Inflammatory macrophage (primary cell): ENCODE results near the gene ATP11A.

Source experiments
- DNase-seq, 2 donors: peaks; one replicate each; pipeline ENCODE4 v3.0.0-alpha.2; 2020 to 2022

The ATP11A gene

DNA sequence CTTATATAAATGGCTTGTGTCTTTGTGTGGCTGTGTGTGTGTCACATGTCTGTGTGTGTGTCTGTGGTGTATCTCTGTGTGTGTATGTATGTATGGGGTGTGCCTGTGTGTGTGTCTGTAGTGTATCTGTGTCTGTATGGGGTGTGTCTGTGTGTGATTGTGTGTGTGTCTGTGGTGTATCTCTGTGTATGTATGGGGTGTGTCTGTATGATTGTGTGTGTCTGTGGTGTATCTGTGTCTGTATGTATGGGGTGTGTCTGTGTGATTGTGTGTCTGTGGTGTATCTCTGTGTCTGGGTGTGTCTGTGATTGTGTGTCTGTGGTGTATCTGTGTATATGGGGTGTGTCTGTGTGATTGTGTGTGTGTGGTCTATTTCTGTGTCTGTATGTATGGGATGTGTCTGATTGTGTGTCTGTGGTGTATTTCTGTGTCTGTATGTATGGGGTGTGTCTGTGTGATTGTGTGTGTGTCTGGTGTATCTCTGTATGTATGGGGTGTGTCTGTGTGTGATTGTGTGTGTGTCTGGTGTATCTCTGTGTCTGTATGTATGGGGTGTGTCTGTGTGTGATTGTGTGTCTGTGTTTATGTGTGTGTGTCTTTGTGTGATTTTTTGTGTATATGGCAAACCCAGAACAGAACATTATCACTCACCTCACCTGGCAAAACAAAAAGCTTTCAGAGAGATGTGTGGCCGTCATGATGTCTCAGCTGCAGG, 223.0 kb downstream of the ATP11A start:
- DNase-seq = no peak

DNA sequence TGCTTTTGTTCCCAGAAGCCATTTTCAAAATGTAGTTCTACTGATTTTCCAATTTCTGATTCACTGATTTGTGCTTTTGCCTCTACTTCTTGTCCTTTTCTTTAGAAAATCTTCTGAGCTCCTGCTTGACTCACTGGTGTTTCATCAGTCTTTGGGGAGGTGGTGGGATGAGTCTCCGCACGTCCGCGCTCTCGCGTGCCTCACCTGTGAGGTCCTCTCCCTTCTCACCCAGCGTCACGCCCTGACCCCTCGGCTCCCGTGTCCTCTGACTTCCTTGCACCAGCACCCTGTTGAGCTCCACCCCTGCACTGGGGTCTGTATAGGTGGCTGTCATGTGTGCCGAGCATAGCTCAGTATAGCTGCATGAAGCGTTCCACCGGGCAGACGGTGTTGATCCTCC, 226.5 kb downstream of the ATP11A start:
- no peak for DNase-seq

GRCh38 chr13:112917056-112917664, 227.3 kb downstream of the ATP11A start:
- DNase-seq = no peak

- no peak for DNase-seq
Observed at GRCh38 chr13:112917737-112918136, 227.9 kb downstream of the ATP11A start.

DNA sequence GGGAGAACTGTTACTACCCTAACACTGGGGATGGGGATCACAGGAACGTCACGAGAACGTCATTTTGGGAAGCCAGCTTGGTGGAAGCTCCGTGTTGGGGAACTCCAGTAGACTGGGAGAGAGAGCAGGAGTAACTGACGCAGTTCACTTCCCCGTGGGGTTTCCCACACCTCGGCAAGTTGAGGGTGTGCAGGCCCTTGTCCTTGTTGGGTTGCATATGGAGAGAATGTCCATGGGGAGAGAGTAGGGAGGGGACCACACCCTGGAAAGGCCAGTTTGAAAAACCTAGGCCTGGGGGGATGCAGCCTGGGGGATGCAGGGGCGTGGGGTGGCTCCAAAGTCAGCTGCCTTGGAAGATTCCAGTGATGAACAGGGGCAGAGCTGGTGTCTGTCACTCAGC, 228.4 kb downstream of the ATP11A start:
- DNase-seq = no peak

- DNase-seq = no peak
Observed at GRCh38 chr13:112918746-112919145, 228.9 kb downstream of the ATP11A start.

DNA sequence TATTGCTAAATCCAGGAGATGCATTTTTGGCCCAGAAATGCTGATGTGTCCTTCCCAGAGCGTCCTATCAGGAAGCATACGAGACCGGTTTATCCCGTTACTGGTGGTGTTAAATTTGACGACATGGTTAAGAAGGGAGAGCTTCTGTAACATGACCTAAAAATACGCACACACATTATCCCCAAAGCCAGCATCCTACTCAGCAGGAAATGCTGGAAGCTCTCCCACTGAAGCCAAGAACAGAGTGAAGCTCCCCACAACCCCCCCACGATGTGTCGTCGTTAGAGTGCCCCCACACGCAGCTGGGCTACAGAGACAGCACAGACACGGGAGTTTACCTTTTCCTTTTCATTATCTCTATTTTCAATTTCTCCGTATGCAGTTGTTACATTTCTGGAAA, 234.1 kb downstream of the ATP11A start:
- no peak for DNase-seq

- DNase-seq = no peak
Observed at GRCh38 chr13:112924365-112924764, 234.5 kb downstream of the ATP11A start.

- no peak for DNase-seq
Observed at GRCh38 chr13:112926003-112926402, 236.2 kb downstream of the ATP11A start.

DNA sequence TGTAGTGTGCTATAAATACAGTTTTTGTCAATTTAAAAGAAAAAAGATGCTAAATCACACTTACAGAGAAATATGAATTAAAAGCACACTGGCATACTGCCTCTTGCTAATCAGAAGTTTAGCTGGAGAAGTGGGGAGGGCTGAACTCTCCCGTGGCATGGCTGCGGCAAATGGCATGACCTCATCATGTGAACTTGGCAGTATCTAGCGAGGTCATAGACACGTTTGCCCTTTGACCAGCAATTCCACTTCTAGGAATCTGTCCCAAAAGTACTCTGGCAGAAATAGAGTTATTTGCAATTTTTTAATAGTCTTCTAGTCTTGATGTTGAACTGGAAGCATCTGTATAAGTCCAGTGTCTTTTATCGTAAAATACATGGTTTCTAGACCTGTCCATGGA, 237.2 kb downstream of the ATP11A start:
- DNase-seq = no peak

DNA sequence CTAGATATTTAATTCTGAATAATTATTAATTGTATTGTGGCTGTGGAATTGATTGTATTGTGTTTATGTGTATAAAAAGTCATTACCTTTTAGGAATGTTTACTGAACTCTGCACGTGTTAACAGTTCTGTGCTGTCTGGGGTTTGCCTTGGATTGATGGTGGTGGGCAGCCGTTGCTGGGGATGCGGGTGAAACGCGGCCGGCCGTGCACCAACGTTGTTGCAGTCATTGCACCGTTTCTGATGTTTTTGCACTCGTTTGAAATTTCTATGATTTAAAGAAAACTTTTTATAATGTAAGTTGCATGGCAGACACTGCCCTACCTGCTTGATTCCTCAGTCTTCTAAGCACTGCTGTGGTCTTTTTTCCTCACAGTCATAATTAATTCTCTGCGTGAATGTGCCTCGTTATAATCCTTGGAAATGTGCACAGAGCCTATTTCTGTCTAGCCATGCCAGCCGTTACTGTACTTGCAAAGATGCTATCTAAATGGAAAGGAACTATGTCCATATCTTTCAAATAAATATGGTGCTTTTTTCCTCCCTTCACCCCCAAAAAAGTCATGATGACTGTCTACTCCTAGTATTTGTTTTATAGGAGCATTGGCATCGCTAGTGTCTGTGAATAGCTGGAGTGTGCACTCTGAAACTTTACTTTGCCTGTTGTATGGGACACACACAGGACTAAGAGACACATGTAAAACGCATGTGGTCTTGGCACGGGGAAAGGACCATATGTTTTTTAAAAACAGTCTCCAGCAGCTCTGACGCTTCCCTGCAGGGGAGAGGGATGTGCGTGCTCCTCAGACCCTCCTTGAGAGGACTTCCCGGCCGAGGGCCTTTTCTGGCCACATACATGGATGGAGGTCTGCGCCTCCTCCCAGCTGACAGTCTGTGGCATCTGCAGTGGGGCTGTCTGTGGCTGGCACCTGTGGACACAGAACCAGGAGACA, 238.5 kb downstream of the ATP11A start:
- no peak for DNase-seq

- DNase-seq = peak; percentile 11 to 63
Observed at GRCh38 chr13:112928972-112929782, 239.3 kb downstream of the ATP11A start.

DNA sequence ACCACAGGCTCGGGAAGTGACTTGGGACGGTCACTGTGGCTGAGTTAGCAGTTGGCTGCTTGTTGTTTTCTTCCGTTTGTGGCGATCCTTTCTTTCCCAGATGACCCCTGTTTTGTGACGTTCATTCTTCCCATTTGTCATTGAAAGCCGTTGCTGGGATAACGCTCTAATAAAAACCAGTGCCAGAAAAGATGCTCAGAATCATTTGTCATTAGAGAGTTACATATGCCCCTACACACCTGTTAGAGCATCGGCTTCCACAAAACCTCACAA, 239.9 kb downstream of the ATP11A start:
- no peak for DNase-seq

DNA sequence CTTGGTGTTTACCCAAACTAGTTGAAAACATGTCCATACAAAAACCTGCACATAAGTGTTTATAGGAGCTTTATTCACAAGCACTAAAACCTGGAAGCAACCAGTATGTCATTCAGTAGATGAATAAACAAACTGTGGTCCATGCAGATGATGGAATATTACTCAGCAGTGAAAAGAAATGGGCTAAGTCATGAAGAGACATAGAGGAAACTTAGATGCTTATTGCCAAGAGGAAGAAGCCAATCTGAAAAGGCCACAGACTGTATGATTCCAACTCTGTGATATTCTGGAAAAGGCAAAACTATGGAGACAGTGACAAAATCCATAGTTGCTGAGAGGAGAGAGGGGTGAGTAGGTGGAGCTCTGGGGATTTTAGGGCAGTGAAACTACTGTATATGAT, 240.4 kb downstream of the ATP11A start:
- DNase-seq = no peak

- no peak for DNase-seq
Observed at GRCh38 chr13:112931028-112931934, 241.4 kb downstream of the ATP11A start.

DNA sequence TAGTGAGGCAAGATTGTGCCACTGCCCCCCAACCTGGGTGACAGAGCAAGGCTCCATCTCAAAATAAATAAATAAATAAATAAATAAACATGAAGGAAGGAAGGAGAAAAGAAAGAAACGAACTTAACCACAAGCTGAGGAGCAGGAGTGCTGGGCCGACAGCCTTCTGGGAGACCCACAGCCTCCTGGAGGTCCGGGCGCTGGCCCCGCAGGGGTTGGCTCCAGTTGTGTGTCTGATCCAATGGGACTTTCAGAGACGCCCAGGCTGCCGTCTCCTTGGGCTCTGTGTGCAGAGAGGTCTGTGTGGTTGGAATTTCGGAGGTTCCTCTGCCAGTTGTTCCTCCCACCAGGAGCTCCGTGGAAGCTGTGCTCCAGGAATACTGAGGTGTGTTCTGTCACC, 243.1 kb downstream of the ATP11A start:
- no peak for DNase-seq

DNA sequence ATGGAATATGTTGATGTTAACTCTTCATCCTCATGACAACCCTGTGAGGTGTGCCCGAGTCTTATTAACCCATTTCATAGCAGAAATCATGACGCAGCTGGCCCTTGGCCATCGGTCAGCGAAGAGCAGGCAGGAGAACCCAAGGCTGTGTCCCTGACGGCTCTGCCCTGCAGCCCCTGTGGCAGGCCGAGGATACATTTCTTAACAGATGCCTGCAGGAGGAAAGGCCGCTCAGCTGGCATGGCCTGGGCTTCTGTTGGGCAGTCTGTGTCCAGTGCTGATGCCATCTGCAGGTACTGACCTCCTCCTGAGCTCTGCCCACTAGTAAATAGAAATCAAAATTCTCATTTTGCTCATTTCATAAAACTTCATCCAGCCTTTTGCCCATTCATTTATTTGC, 243.8 kb downstream of the ATP11A start:
- no peak for DNase-seq

GRCh38 chr13:112934078-112934477, 244.2 kb downstream of the ATP11A start:
- no peak for DNase-seq
